Activated B cell treated with CpG ODN at 0.5 μM for 24 hours (primary cell): ENCODE data around the gene CIT. TPM values are rescaled to one million over a fixed set of nuclear protein-coding genes. Genes with fewer than 3 reads are reported as not detected.

ENCODE experiments used
- ATAC-seq: fragments of 200-7000 bp; cut with Tn5 transposase; one replicate; pipeline ENCODE4 v1.10.0; 2021; ENCODE audit warnings: low read depth, mild to moderate bottlenecking, moderate library complexity
- CTCF ChIA-PET: fragments of 350-600 bp; sonication (Branson Sonifier 250); formaldehyde crosslinking; loops from one replicate; lab custom pipeline; 2021; ENCODE audit warnings: antibody characterized with exemption; lab: Charles Lee
- POLR2A ChIA-PET: fragments of 350-600 bp; sonication (Branson Sonifier 250); formaldehyde crosslinking; loops from one replicate; lab custom pipeline; 2021; ENCODE audit warnings: antibody characterized with exemption; lab: Charles Lee
- DNase-seq: peaks from one replicate; pipeline ENCODE4 v3.0.0; 2022
- H3K27ac Mint-ChIP-seq: one replicate; pipeline ENCODE4 v1.8.0; 2020; ENCODE audit warnings: mixed read lengths
- H3K27me3 Mint-ChIP-seq: one replicate; pipeline ENCODE4 v1.8.0; 2021; ENCODE audit warnings: mixed read lengths
- H3K36me3 Mint-ChIP-seq: one replicate; pipeline ENCODE4 v1.8.0; 2021; ENCODE audit warnings: low read depth, mixed read lengths
- H3K4me1 Mint-ChIP-seq: one replicate; pipeline ENCODE4 v1.8.0; 2021; ENCODE audit warnings: mixed read lengths
- H3K4me3 Mint-ChIP-seq: one replicate; pipeline ENCODE4 v1.8.0; 2020; ENCODE audit warnings: mild to moderate bottlenecking, mixed read lengths
- H3K9me3 Mint-ChIP-seq: one replicate; pipeline ENCODE4 v1.8.0; 2020; ENCODE audit warnings: mixed read lengths
- intact Hi-C: fragments of 100-400 bp; cut with micrococcal nuclease; formaldehyde crosslinking; loops from one replicate; pipeline ENCODE4 v1.15.1; 2024
- total RNA-seq: library from RNA; stranded (reverse); gene quantifications from 2 replicates; pipeline ENCODE4 v1.2.3, GENCODE V29; 2022
- TF ChIP-seq, protein P1 (sequence below): fragments of 200-600 bp; IDR thresholded peaks from one replicate; pipeline ENCODE4 v1.8.0; 2022; ENCODE audit warnings: antibody characterized with exemption, mild to moderate bottlenecking

The CIT gene
- total RNA-seq, 1 donor from 2014 or later = 6.1 TPM

DNA sequence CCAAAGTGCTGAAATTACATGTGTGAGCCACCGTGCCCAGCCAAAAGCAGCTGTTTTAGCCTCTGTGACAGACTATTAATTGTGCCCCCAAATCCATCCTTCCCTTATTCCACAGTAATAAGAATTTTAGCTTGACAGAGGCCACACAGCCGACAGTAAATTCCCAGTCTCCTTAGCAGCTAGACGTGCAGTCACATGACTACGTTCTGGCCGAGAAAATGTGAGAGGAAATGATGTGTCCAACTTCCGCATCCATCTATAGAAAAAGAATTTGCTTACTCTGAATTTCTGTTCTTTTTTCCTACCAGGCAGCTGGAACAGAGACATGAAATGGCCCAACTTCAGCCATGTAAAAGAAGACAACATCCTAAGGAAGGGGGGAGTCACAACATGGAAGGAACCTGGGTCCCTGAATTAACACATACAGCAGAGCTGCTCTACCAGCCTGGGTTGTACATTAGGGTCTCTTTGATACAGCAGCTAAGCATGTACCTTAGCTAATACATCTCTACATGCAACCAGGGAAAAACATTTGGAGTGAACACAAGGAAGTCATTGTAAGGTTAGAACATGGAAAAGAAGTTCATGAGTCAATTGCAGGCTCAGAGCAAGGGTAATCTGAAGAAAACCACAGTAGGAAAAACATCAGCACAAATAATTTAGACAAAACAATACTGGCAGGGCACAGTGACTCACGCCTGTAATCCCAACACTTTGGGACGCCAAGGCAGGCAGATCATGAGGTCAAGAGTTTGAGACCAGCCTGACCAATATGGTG, 35.5 kb downstream of the CIT start:
- H3K36me3 Mint-ChIP-seq = peaks cover 5% of the 10 kb centered on the region
- CTCF ChIA-PET = no interaction called here

DNA sequence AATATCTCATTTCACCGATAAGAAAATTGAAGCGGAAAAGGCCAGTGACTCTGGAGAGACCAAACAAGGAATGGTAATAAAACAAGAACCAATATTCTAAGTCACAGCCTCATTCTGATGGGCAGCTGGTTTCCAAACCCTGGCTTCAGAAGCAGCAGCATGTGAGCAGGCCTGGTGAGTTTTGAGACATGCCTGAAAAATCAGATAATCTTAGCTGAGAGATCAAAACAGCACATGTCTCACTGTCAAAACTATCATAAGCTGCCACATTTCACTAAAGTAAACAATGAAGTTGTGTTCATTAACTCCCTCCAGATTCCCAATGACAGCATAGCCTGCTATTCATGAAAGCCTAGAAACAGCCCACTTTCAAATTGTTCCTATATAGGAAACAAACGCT, 36.5 kb downstream of the CIT start:
- Mint-ChIP-seq H3K4me1 (peaks cover 6% of the 10 kb centered on the region), H3K9me3 (peaks cover 7% of the 10 kb centered on the region), H3K4me3 (no peak overlapping the region), H3K36me3 (peaks cover 5% of the 10 kb centered on the region), H3K27me3 (no peaks in the 10 kb centered on the region), H3K27ac (no peak overlapping the region)
- no peak for ATAC-seq
- intact Hi-C loops = no loop called here
- DNase-seq = no peak
- TF ChIP-seq, protein P1, sequence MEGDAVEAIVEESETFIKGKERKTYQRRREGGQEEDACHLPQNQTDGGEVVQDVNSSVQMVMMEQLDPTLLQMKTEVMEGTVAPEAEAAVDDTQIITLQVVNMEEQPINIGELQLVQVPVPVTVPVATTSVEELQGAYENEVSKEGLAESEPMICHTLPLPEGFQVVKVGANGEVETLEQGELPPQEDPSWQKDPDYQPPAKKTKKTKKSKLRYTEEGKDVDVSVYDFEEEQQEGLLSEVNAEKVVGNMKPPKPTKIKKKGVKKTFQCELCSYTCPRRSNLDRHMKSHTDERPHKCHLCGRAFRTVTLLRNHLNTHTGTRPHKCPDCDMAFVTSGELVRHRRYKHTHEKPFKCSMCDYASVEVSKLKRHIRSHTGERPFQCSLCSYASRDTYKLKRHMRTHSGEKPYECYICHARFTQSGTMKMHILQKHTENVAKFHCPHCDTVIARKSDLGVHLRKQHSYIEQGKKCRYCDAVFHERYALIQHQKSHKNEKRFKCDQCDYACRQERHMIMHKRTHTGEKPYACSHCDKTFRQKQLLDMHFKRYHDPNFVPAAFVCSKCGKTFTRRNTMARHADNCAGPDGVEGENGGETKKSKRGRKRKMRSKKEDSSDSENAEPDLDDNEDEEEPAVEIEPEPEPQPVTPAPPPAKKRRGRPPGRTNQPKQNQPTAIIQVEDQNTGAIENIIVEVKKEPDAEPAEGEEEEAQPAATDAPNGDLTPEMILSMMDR = no peak
- POLR2A ChIA-PET = no interaction called here
- CTCF ChIA-PET = no interaction called here

More for the DNA sequence above, 35.5 kb downstream of the CIT start:
- H3K27ac Mint-ChIP-seq = no peak overlapping the region
- DNase-seq = no peak
- peaks cover 7% of the 10 kb centered on the region for H3K9me3 Mint-ChIP-seq
- no peak overlapping the region for H3K4me3 Mint-ChIP-seq
- POLR2A ChIA-PET = no interaction called here
- TF ChIP-seq, protein P1 = no peak
- H3K4me1 Mint-ChIP-seq = peaks cover 6% of the 10 kb centered on the region
- ATAC-seq = no peak
- no peaks in the 10 kb centered on the region for H3K27me3 Mint-ChIP-seq
- intact Hi-C loops = no loop called here

DNA sequence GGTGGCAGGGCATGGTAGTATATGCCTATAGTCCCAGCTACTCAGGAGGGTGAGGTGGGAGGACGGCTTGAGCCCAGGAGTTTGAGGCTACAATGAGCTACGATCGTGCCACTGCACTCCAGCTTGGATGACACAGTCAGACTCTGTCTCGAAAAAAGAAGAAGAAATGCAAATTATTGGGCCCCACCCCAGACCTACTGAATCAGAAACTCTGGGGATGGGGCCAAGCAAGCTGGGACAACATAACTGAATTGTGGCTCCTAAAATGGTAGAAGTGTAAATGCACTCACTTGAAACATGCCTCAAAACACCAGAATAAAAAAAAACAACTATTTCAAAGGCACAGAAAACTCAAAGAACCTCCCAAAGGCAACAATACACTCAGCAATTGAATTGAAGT, 37.0 kb downstream of the CIT start:
- no peak for ATAC-seq
- POLR2A ChIA-PET = no interaction called here
- H3K27me3 Mint-ChIP-seq = no peaks in the 10 kb centered on the region
- H3K27ac Mint-ChIP-seq = no peak overlapping the region
- intact Hi-C loops = no loop called here
- no peak for DNase-seq
- peaks cover 5% of the 10 kb centered on the region for H3K36me3 Mint-ChIP-seq
- H3K4me3 Mint-ChIP-seq = no peak overlapping the region
- peaks cover 7% of the 10 kb centered on the region for H3K9me3 Mint-ChIP-seq
- peaks cover 6% of the 10 kb centered on the region for H3K4me1 Mint-ChIP-seq
- CTCF ChIA-PET = no interaction called here
- TF ChIP-seq, protein P1 = no peak

DNA sequence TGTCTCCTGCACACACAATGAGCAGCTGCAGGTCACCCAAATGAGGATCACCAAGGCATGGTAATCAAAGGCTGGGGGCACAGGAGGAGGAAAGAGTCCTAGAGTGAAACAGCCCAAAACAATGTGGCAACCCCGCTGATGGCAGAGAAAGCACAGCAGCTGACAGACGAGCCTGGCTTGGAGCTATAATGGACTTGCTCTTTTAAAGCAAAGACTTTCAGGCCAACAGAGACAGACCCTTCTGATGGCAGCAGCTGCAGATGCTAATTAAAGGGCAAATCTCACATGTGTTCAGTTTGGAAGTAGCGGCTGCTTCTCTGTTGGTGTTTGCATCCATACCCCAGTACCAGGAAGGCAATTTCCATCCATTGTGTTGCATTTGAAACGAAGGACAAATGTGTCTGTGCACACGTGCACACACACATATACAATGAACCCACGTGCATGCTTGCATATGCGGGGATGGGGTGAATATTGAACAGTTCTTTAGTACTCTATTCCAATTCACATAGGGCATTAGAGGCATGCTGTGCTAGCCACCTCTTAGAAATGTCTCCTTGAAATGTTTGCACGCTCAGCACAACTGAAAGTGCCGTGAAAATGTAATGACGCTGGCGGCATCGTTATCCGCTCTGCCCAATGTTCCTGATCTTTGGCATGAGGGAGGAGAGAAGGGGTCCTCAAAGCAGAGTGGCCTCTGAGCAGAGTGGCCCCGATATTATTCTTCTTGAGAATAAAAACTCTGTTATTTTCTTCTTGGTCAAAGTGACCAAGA, 38.1 kb downstream of the CIT start:
- ChIA-PET POLR2A (no interaction called here), CTCF (no interaction called here)
- ATAC-seq (no peak), DNase-seq (no peak)
- no peak overlapping the region for H3K27ac Mint-ChIP-seq
- H3K9me3 Mint-ChIP-seq = peaks cover 7% of the 10 kb centered on the region
- H3K27me3 Mint-ChIP-seq = no peaks in the 10 kb centered on the region
- TF ChIP-seq, protein P1 = no peak
- H3K4me3 Mint-ChIP-seq = no peak overlapping the region
- peaks cover 6% of the 10 kb centered on the region for H3K4me1 Mint-ChIP-seq
- peaks cover 5% of the 10 kb centered on the region for H3K36me3 Mint-ChIP-seq
- intact Hi-C loops = no loop called here

DNA sequence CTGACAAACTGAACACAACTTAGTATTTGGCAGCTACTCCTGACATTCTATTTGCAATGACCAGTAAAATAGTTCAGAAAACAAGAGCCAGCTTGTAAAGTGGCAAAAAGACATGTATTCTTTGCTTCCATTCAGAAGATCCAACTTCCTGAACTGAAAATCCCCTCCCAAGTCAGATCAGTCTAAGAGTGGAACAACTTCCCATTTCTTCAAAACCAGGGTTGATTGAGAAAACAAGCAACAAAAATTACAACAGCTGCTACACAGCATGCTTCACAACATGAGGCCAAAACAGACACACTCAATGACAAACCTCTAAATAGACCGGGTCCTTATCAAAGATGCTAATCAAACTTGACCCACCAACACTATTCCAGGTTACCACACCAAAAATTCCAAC, 40.3 kb downstream of the CIT start:
- TF ChIP-seq, protein P1 = no peak
- H3K4me1 Mint-ChIP-seq = peaks cover 6% of the 10 kb centered on the region
- CTCF ChIA-PET = no interaction called here
- POLR2A ChIA-PET = no interaction called here
- peaks cover 4% of the 10 kb centered on the region for H3K36me3 Mint-ChIP-seq
- no peak for DNase-seq
- ATAC-seq = no peak
- intact Hi-C loops = no loop called here
- H3K27me3 Mint-ChIP-seq = no peaks in the 10 kb centered on the region
- no peak overlapping the region for H3K27ac Mint-ChIP-seq
- H3K4me3 Mint-ChIP-seq = no peak overlapping the region
- peaks cover 5% of the 10 kb centered on the region for H3K9me3 Mint-ChIP-seq
